Naive thymus-derived CD8-positive, alpha-beta T cell (primary cell): ENCODE data around the gene CDO1. TPM values are rescaled to one million over a fixed set of nuclear protein-coding genes. Genes with fewer than 3 reads are reported as not detected.

ENCODE experiments used
- ATAC-seq, 2 donors: fragments of 150-1000 bp; cut with Tn5 transposase in 1 of 2; sonication (Bioruptor Pico), chemical (Tn5 transposase) in 1 of 2; 1 replicate in 1 of 2; 2 replicates in 1 of 2; pipeline ENCODE4 v1.10.0; 2021; ENCODE audit warnings: mild to moderate bottlenecking in 2 of 2, moderate library complexity in 2 of 2
- POLR2A ChIA-PET: fragments of 350-600 bp; sonication (Branson Sonifier 250); formaldehyde crosslinking; loops from one replicate; lab custom pipeline; 2021; ENCODE audit warnings: antibody characterized with exemption; lab: Charles Lee
- DNase-seq, 10 donors: peaks; one replicate each; pipeline versions ENCODE4 v3.0.0 to v3.0.0-alpha.2; 2020 to 2022
- H3K27ac Mint-ChIP-seq, 10 donors: one replicate each; pipeline ENCODE4 v1.8.0; 2020 to 2022; ENCODE audit warnings: mild to moderate bottlenecking in 10 of 10, mixed read lengths in 10 of 10, moderate library complexity in 4 of 10, inconsistent platforms in 1 of 10
- H3K27me3 Mint-ChIP-seq, 5 donors: one replicate each; pipeline ENCODE4 v1.8.0; 2021 to 2022; ENCODE audit warnings: mixed read lengths in 5 of 5
- H3K36me3 Mint-ChIP-seq, 3 donors: one replicate each; pipeline ENCODE4 v1.8.0; 2020 to 2022; ENCODE audit warnings: mixed read lengths in 3 of 3, mild to moderate bottlenecking in 2 of 3, inconsistent platforms in 1 of 3
- H3K4me1 Mint-ChIP-seq, 4 donors: one replicate each; pipeline ENCODE4 v1.8.0; 2021 to 2022; ENCODE audit warnings: mixed read lengths in 4 of 4
- H3K4me3 Mint-ChIP-seq, 10 donors: one replicate each; pipeline ENCODE4 v1.8.0; 2020 to 2022; ENCODE audit warnings: mild to moderate bottlenecking in 10 of 10, mixed read lengths in 10 of 10, moderate library complexity in 6 of 10, inconsistent platforms in 1 of 10
- H3K9me3 Mint-ChIP-seq, 9 donors: one replicate each; pipeline ENCODE4 v1.8.0; 2020 to 2022; ENCODE audit warnings: mixed read lengths in 9 of 9, mild to moderate bottlenecking in 3 of 9, inconsistent platforms in 1 of 9, moderate library complexity in 1 of 9
- polyA plus RNA-seq, 3 donors: library from polyadenylated mRNA; unstranded; fragments of 300-500 nt; fragmentation: Illumina TruSeq; gene quantifications; one replicate each; pipeline ENCODE4 v1.2.3, GENCODE V29; 2021
- total RNA-seq, 8 experiments: library from RNA in 2 of 8; stranded (reverse) in 2 of 8; gene quantifications; one replicate each; pipeline ENCODE4 v1.2.3 and lab custom pipeline; 2021 to 2026

Gene CDO1
- total RNA-seq (not detected), polyA plus RNA-seq (not detected), total RNA-seq (lab: John Stamatoyannopoulos, UW) (0 to 0.17 (median 0.10) reads per million in 6 experiments)

- Mint-ChIP-seq H3K4me1 (peaks cover 8 to 19% (median 17%) of the 10 kb centered on the region in 4 donors), H3K27ac (no peak within 1 kb of the TSS), H3K27me3 (peaks cover 52 to 100% (median 70%) of the 10 kb centered on the region in 5 donors), H3K36me3 (peaks cover 0 to 2% (median 0%) of the 10 kb centered on the region in 3 donors), H3K4me3 (peak within 1 kb of the TSS; percentile 63 to 78 (median 69)), H3K9me3 (peaks cover 0 to 1% (median 0%) of the 10 kb centered on the region in 9 donors)
- ATAC-seq: peak; percentile 66 to 68
- peak in 3 of 10 donors; percentile 13 to 59 (median 14) for DNase-seq
- POLR2A ChIA-PET: no interaction called here
Measured at GRCh38 chr5:115816226-115817081, at the start of gene CDO1. CDO1 (minus strand) TSS chr5:115816659; CDS start chr5:115816397, 262 bp downstream.

GRCh38 chr5:115859378-115859777, 42.9 kb upstream of the CDO1 start:
- DNase-seq (no peak), ATAC-seq (no peak)
- no peak overlapping the region for H3K4me3 Mint-ChIP-seq
- H3K4me1 Mint-ChIP-seq: peaks cover 9 to 57% (median 21%) of the 10 kb centered on the region in 4 donors
- peak overlapping the region in 1 of 10 donors; percentile 53 for H3K27ac Mint-ChIP-seq
- H3K36me3 Mint-ChIP-seq: peaks cover 0 to 4% (median 3%) of the 10 kb centered on the region in 3 donors
- no peaks in the 10 kb centered on the region for H3K9me3 Mint-ChIP-seq
- POLR2A ChIA-PET: no interaction called here
- H3K27me3 Mint-ChIP-seq: no peaks in the 10 kb centered on the region

GRCh38 chr5:115858396-115858795, 41.9 kb upstream of the CDO1 start:
- no peak overlapping the region for H3K4me3 Mint-ChIP-seq
- no peaks in the 10 kb centered on the region for H3K27me3 Mint-ChIP-seq
- DNase-seq (no peak), ATAC-seq (no peak)
- no peak overlapping the region for H3K27ac Mint-ChIP-seq
- H3K9me3 Mint-ChIP-seq: peaks cover 0 to 7% (median 2%) of the 10 kb centered on the region in 9 donors
- H3K36me3 Mint-ChIP-seq: peaks cover 4 to 11% (median 10%) of the 10 kb centered on the region in 3 donors
- H3K4me1 Mint-ChIP-seq: peaks cover 12 to 55% (median 20%) of the 10 kb centered on the region in 4 donors
- POLR2A ChIA-PET: no interaction called here

DNA sequence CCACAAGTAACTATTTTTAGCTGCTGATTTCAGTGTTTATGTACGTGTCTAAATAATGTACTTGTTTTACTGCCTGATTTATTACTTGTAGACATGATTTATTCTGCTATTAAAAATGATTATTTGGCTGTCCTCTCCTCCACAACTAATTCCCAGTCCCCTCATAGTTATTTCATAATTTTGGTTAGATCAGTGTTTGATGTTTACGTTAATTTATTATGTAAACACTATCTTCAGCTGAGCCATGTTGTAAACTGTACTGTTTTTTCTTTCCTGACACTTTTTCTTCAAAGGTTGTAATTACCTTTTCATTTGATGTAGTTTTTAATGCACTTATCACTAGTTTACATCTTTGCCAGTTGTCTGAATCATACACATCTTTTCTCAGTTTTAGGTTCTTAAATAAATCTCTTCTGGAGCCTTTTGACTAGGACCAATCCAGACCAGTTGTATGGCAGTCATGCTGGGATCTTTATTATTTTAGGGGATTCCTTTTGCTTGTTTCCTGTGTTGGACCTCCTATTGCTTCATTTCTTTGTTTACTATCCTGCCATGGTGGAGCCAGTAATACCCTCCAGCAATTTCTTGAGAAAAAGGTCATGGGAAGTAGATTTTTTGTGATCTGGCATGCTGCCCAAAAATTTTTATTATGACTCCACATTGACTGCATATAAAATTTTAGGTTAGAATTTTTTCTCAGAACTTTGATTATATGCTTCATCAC, 41.3 kb upstream of the CDO1 start:
- DNase-seq: no peak
- ATAC-seq: no peak
- H3K9me3 Mint-ChIP-seq: peaks cover 0 to 11% (median 5%) of the 10 kb centered on the region in 9 donors
- POLR2A ChIA-PET: no interaction called here
- H3K27me3 Mint-ChIP-seq: no peaks in the 10 kb centered on the region
- H3K27ac Mint-ChIP-seq: no peak overlapping the region
- no peak overlapping the region for H3K4me3 Mint-ChIP-seq
- peaks cover 14 to 55% (median 20%) of the 10 kb centered on the region in 4 donors for H3K4me1 Mint-ChIP-seq
- H3K36me3 Mint-ChIP-seq: peaks cover 4 to 18% (median 14%) of the 10 kb centered on the region in 3 donors

- H3K4me3 Mint-ChIP-seq: no peak overlapping the region
- peaks cover 0 to 11% (median 5%) of the 10 kb centered on the region in 9 donors for H3K9me3 Mint-ChIP-seq
- no peak overlapping the region for H3K27ac Mint-ChIP-seq
- H3K4me1 Mint-ChIP-seq: peaks cover 14 to 55% (median 21%) of the 10 kb centered on the region in 4 donors
- DNase-seq: no peak
- peaks cover 4 to 16% (median 14%) of the 10 kb centered on the region in 3 donors for H3K36me3 Mint-ChIP-seq
- no peaks in the 10 kb centered on the region for H3K27me3 Mint-ChIP-seq
- no peak for ATAC-seq
- POLR2A ChIA-PET: no interaction called here
Measured at GRCh38 chr5:115857057-115857479, 40.6 kb upstream of the CDO1 start.

- peaks cover 0 to 11% (median 5%) of the 10 kb centered on the region in 9 donors for H3K9me3 Mint-ChIP-seq
Measured at GRCh38 chr5:115855959-115856358, 39.5 kb upstream of the CDO1 start.

DNA sequence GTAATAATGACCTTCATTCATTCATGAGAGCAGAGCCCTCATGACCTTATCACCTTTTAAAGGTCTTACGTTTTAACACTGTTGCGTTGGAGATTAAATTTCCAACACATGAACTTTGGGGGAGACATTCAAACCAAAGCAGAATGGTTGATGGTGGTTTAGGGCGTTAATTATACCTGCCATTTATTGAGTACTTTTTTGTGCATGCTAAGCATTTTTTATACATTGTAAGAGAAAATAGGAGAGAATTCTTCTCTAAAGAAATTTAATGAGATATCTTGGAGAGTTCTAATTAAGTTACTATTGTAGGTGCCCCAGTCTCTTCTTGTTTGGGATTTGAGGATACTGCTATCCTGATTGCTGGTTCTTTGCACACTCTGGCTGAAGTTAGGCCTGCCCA, 37.7 kb upstream of the CDO1 start:
- ATAC-seq (no peak), DNase-seq (no peak)
- POLR2A ChIA-PET: no interaction called here
- H3K36me3 Mint-ChIP-seq: peaks cover 4 to 15% (median 14%) of the 10 kb centered on the region in 3 donors
- peaks cover 11 to 49% (median 23%) of the 10 kb centered on the region in 4 donors for H3K4me1 Mint-ChIP-seq
- H3K9me3 Mint-ChIP-seq: peaks cover 0 to 11% (median 5%) of the 10 kb centered on the region in 9 donors
- no peak overlapping the region for H3K4me3 Mint-ChIP-seq
- H3K27me3 Mint-ChIP-seq: no peaks in the 10 kb centered on the region
- H3K27ac Mint-ChIP-seq: no peak overlapping the region

More at GRCh38 chr5:115855959-115856358, 39.5 kb upstream of the CDO1 start:
- ATAC-seq (no peak), DNase-seq (no peak)
- Mint-ChIP-seq H3K27me3 (no peaks in the 10 kb centered on the region), H3K27ac (no peak overlapping the region), H3K36me3 (peaks cover 4 to 16% (median 14%) of the 10 kb centered on the region in 3 donors), H3K4me1 (peaks cover 12 to 52% (median 19%) of the 10 kb centered on the region in 4 donors), H3K4me3 (no peak overlapping the region)
- POLR2A ChIA-PET: no interaction called here

DNA sequence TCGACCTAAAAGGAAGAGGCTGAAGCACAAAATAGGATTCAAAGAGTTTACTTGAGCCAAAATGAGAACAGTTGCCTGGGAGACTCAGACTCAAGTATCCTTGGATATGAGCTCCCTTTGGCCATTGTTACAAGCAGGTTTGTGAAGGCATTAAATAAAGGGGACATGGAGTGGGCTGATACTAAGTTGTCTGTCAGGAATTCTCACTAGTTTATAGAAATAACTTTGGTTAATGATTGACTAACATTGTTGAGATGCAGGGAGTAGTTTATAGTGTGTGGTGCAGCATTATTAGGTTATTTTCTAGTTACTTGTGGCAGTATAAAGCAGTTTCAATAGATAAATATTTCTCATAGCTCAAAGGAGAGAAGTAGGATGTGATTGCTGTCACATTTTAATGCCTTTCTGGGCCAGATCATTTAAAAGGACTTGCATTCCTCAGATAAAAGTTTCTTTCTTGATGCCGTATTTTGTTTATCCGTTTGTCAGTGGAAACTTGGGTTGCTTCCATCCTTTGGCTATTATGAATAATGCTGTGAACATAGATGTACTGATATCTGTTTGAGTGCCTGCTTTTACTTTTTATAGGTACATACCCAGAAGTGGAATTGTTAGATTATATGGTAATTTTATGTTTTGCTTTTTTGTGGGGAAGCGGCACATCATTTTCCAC, 34.4 kb upstream of the CDO1 start:
- Mint-ChIP-seq H3K4me1 (peaks cover 6 to 32% (median 14%) of the 10 kb centered on the region in 4 donors), H3K27me3 (no peaks in the 10 kb centered on the region), H3K4me3 (no peak overlapping the region), H3K36me3 (peaks cover 4 to 15% (median 14%) of the 10 kb centered on the region in 3 donors), H3K27ac (no peak overlapping the region), H3K9me3 (peaks cover 0 to 11% (median 5%) of the 10 kb centered on the region in 9 donors)
- ATAC-seq (no peak), DNase-seq (no peak)
- POLR2A ChIA-PET: no interaction called here

DNA sequence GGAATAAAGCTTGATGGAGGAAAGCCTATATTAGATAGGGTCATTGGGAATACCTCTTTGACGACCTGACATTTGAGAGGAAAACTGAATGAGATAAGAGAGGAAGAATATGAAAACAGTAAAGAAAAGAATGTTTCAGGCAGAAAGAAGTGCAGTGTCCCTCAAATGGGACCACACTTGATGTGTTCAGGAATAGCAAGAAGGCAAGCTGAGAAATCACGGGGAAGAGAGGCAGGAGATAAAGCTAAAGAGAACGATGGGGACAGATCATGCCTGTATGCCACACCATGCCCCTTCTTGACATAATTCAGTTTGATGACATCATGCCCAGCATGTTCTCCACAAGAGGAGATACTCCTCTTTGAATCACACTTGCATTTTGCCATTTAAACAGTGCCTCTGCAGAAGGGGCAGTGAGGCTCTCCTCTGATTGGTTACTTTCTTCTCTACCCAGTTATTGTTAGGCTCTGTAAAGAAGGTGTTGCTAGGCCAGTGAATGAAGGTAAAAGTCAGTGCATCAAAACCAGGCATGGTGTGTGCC, 32.9 kb upstream of the CDO1 start:
- ATAC-seq (no peak), DNase-seq (no peak)
- H3K9me3 Mint-ChIP-seq: peaks cover 0 to 11% (median 5%) of the 10 kb centered on the region in 9 donors
- H3K4me1 Mint-ChIP-seq: peaks cover 11 to 36% (median 23%) of the 10 kb centered on the region in 4 donors
- no peaks in the 10 kb centered on the region for H3K27me3 Mint-ChIP-seq
- H3K4me3 Mint-ChIP-seq: no peak overlapping the region
- H3K36me3 Mint-ChIP-seq: peaks cover 4 to 15% (median 10%) of the 10 kb centered on the region in 3 donors
- POLR2A ChIA-PET: no interaction called here
- peak overlapping the region in 3 of 10 donors; percentile 9 to 20 (median 11) for H3K27ac Mint-ChIP-seq

DNA sequence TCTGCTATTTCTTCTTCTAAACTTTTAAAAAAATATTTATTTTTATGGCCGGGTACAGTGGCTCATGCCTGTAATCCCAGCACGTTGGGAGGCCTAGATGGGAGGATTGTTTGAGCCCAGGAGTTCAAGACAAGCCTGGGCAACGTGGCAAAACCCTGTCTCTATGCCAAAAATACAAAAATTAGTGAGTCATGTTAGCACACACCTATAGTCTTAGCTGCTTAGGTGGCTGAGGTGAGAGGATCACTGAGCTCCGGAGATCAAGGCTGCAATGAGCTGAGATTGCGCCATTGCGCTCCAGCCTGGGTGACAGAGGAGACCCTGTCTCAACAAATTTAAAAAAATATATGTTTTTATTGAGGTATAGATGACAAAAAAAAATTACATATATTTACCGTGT, 30.8 kb upstream of the CDO1 start:
- DNase-seq: no peak
- H3K27me3 Mint-ChIP-seq: no peaks in the 10 kb centered on the region
- no peak overlapping the region for H3K4me3 Mint-ChIP-seq
- H3K36me3 Mint-ChIP-seq: peaks cover 0 to 3% (median 0%) of the 10 kb centered on the region in 3 donors
- H3K4me1 Mint-ChIP-seq: peaks cover 12 to 52% (median 38%) of the 10 kb centered on the region in 4 donors
- no peak overlapping the region for H3K27ac Mint-ChIP-seq
- POLR2A ChIA-PET: no interaction called here
- ATAC-seq: no peak
- no peaks in the 10 kb centered on the region for H3K9me3 Mint-ChIP-seq

- Mint-ChIP-seq H3K4me3 (no peak overlapping the region), H3K27ac (peak overlapping the region in 1 of 10 donors; percentile 60), H3K27me3 (no peaks in the 10 kb centered on the region), H3K36me3 (peaks cover 0 to 5% (median 4%) of the 10 kb centered on the region in 3 donors), H3K9me3 (no peaks in the 10 kb centered on the region), H3K4me1 (peaks cover 18 to 56% (median 47%) of the 10 kb centered on the region in 4 donors)
- no peak for DNase-seq
- no peak for ATAC-seq
- POLR2A ChIA-PET: no interaction called here
Measured at GRCh38 chr5:115844321-115844817, 27.9 kb upstream of the CDO1 start.
